Psoas muscle (tissue), 8 donors: ENCODE data around the gene NPB. TPM values are rescaled to one million over a fixed set of nuclear protein-coding genes. Genes with fewer than 3 reads are reported as not detected.

Source experiments
- ATAC-seq, 4 donors: fragments of 200-7000 bp; cut with Tn5 transposase; one replicate each; pipeline ENCODE4 v1.9.1; 2020; ENCODE audit warnings: moderate library complexity in 3 of 4, mild to moderate bottlenecking in 2 of 4
- DNase-seq, 2 donors: peaks; one replicate each; pipeline ENCODE4 v3.0.0-alpha.2; 2020
- H3K27ac ChIP-seq: fragments of 200-600 bp; one replicate; pipeline ENCODE4 v1.8.0; 2022
- H3K27me3 ChIP-seq, 3 donors: fragments of 200-600 bp in 1 of 3; one replicate each; pipeline versions ENCODE4 v1.6.1 to v1.8.0; 2013 to 2022; ENCODE audit warnings: low read length in 2 of 3, mild to moderate bottlenecking in 2 of 3, moderate library complexity in 1 of 3; ENCODE audit not compliant: insufficient read depth in 3 of 3
- H3K36me3 ChIP-seq, 2 donors: fragments of 200-600 bp in 1 of 2; one replicate each; pipeline versions ENCODE4 v1.6.1 to v1.8.0; 2013 to 2022; ENCODE audit warnings: low read depth in 1 of 2, mild to moderate bottlenecking in 1 of 2, moderate library complexity in 1 of 2; ENCODE audit not compliant: insufficient read depth in 1 of 2
- H3K4me1 ChIP-seq: fragments of 200-600 bp; one replicate; pipeline ENCODE4 v1.8.0; 2022
- H3K4me3 ChIP-seq: fragments of 200-600 bp; one replicate; pipeline ENCODE4 v1.8.0; 2022; ENCODE audit warnings: mild to moderate bottlenecking
- H3K9me3 ChIP-seq: fragments of 200-600 bp; one replicate; pipeline ENCODE4 v1.8.0; 2022
- CTCF ChIP-seq: fragments of 200-600 bp; IDR thresholded peaks from one replicate; pipeline ENCODE4 v1.8.0; 2022; ENCODE audit warnings: antibody characterized with exemption
- WGBS, 3 donors: extraction: QIAGEN DNeasy Blood & Tissue Kit; methylation state at CpG; one replicate each; pipeline versions ENCODE4 v1.1.6 to v1.1.7; 2013; 5-methylcytosine and 5-hydroxymethylcytosine counted together
- intact Hi-C, 2 donors: fragments of 100-400 bp; cut with DNase I; formaldehyde crosslinking; loops; one replicate each; pipeline versions ENCODE4 v1.11.0 to v1.14.2; 2022
- polyA plus RNA-seq, 3 donors: library from polyadenylated mRNA; stranded (reverse); fragments of 200-250 nt; gene quantifications; one replicate each; pipeline ENCODE4 v1.2.3, GENCODE V29; 2013
- total RNA-seq, 4 donors: library from RNA; stranded (reverse); fragmentation: NEBNext Ultra II Directional in 2 of 4; extraction: Animal tissue kit (Norgen Biotek cat#: 25700) in 2 of 4; gene quantifications; one replicate each; pipeline versions ENCODE4 v1.2.1 to v1.2.4, GENCODE V29; 2021 to 2023
- donor health status: healthy with polysubstance abuse.
- donor health status: DM: no; HTN: no; CAD: no; lungs with moderate emphysema.
- donor health status: Bipolar disorder and iron deficiency.
- donor health status: healthy.
- donor health status: DM: yes; HTN: yes; CAD: no.
- donor health status: DM: no; HTN: no; CAD: no.
- donor health status: DM: no; HTN: no; CAD: no.
- donor health status: DM: yes; HTN: yes; CAD: no.

The NPB gene
- total and polyA plus RNA-seq, 7 donors, result 0.42 to 2.9 (median 0.73) TPM

- Histone ChIP-seq H3K4me3 (peak overlapping the region; percentile 91), H3K4me1 (peaks cover 47% of the 10 kb centered on the region), H3K36me3 (peaks cover 0 to 18% of the 10 kb centered on the region in 2 donors), H3K27me3 (no peaks in the 10 kb centered on the region), H3K27ac (peak overlapping the region; percentile 98), H3K9me3 (no peaks in the 10 kb centered on the region)
- DNase-seq (no peak), ATAC-seq (no peak)
- TF ChIP-seq CTCF, result no peak
- intact Hi-C loops, result no loop called here
- 54 to 68% (median 58%) methylated on average over 9 to 10 of the region's 10 CpGs for WGBS, 3 donors
Observed at GRCh38 chr17:81925860-81926450, 23.9 kb downstream of the NPB start.

DNA sequence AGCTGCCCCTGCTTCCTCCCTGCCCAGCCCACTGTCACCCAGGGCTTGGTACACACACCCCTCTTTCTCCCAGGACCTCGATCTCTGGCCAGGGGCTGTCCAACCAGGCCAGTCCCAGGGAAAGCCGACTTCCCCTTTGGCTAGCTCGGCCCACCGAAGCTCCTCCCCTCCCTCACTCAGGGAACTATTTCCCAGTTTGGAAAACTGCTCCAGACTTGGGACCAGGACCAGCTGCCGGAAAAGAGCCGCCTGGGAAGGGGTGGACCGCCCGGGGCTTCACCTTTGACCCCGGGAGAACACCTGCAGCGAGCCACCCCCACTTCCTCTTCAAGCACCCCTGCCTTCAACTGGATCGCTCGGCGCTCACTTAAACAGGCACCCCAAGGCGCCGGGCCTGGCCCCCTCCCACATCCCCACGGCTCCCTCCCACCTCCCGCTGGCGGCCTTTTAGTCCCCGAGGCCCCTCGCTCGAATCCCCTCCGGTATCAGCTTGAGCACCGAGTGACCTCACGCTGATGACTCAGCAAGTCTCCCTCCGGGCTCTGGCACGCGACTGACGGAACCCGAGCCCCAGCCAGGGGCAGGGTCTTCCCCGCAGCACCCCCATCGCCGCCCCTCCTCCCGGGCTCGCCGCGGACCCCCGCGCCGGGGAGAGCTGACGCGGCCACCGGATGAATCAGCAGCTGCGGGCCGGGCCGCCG is 24.6 kb downstream of the NPB start:
- H3K4me3 ChIP-seq, result peak overlapping the region; percentile 91
- TF ChIP-seq CTCF, result no peak
- DNase-seq, result peak; percentile 79 to 87
- peaks cover 40% of the 10 kb centered on the region for H3K4me1 ChIP-seq
- intact Hi-C loops, result no loop called here
- ATAC-seq, result peak; percentile 17 to 32 (median 22)
- peaks cover 0 to 12% of the 10 kb centered on the region in 2 donors for H3K36me3 ChIP-seq
- H3K27ac ChIP-seq, result peak overlapping the region; percentile 98
- 0 to 1% (median 1%) methylated on average over 43 to 46 of the region's 46 CpGs for WGBS, 3 donors
- H3K9me3 ChIP-seq, result no peaks in the 10 kb centered on the region
- H3K27me3 ChIP-seq, result no peaks in the 10 kb centered on the region

GRCh38 chr17:81927152-81927652 is 25.2 kb downstream of the NPB start:
- H3K27ac ChIP-seq, result peak overlapping the region; percentile 98
- peaks cover 0 to 6% of the 10 kb centered on the region in 2 donors for H3K36me3 ChIP-seq
- WGBS, 3 donors, result 0% methylated on average over 4 to 77 of the region's 78 CpGs
- H3K4me1 ChIP-seq, result peaks cover 34% of the 10 kb centered on the region
- TF ChIP-seq CTCF, result no peak
- H3K9me3 ChIP-seq, result no peaks in the 10 kb centered on the region
- H3K27me3 ChIP-seq, result no peaks in the 10 kb centered on the region
- peak overlapping the region; percentile 91 for H3K4me3 ChIP-seq
- ATAC-seq (no peak), DNase-seq (no peak)
- intact Hi-C loops, result no loop called here

GRCh38 chr17:81927653-81928543 is 25.9 kb downstream of the NPB start, which contains the start of gene MAFG:
Gene MAFG, minus strand, starts transcription at chr17:81927735. Its CDS starts 4,550 bp downstream, at chr17:81923185.
- peaks cover 0 to 1% of the 10 kb centered on the region in 2 donors for H3K36me3 ChIP-seq
- peak within 1 kb of the TSS; percentile 91 for H3K4me3 ChIP-seq
- peak; percentile 11 for TF ChIP-seq CTCF
- ATAC-seq (peak; percentile 56 to 68 (median 61)), DNase-seq (peak; percentile 92 to 95)
- no peaks in the 10 kb centered on the region for H3K9me3 ChIP-seq
- peak within 1 kb of the TSS; percentile 98 for H3K27ac ChIP-seq
- intact Hi-C loops, result no loop called here
- H3K27me3 ChIP-seq, result no peaks in the 10 kb centered on the region
- peaks cover 27% of the 10 kb centered on the region for H3K4me1 ChIP-seq
- 1 to 3% (median 2%) methylated on average over 45 to 98 of the region's 98 CpGs for WGBS, 3 donors
